ELR (cell line): ENCODE measurements around the gene PIK3CB.
A peak's percentile ranks its signal among the peaks of the same experiment; 100 is the strongest.
"Not testable (repeated sequence)": the region's sequence is repeated elsewhere in the genome, so short reads cannot be mapped to it uniquely, and the experiment has no call there.

ENCODE experiments used
- DNase-seq: peaks from one replicate; pipeline ENCODE4 v3.0.0-alpha.2; 2015; ENCODE audit warnings: low read depth

Gene PIK3CB

DNA sequence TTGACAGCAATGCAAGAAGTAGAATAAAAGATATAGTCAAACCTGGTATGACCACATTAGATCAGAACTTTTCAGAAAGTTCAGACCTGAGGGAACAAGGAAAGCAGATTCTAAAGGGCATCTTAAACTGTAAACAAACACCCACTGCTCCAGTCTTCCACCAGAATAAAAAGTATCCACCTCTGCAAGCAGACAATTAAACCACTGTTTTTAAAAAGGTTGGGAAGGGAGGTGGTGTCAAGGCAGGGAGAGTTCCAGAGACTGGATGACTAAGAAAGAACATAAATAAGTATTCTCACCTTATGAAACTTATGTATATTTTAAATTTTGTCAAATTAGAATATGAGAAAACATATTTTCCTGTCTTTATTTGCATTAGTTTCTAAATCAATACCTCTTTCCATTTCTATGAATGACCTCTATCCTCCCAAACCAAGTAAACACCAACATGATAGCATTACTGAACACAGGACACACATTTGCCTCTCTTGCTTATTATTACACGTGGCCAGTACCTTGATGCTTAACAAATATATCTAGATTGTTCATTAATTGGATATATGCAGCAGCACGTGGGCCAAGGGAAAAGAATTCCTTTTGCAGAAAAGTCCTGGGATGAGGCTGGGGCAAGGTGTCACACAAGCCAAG, 31.6 kb downstream of the PIK3CB start:
- DNase-seq = no peak

DNA sequence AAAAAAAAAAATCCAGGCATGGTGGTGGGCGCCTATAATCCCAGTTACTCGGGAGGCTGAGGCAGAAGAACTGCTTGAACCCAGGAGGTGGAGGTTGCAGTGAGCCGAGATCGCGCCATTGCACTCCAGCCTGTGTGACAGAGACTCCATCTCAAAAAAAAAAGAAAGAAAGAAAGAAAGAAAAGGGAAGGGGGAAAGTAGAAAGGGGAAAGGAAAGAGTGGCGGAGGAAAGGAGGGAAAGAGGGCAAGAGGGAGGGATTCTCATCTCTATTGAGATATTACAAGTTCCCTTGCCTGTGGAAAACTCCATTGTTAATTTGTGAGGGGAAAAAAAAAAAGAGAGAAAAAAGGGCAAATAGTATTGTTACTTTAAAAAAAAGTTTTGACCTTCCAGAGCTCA, 32.5 kb downstream of the PIK3CB start:
- not testable (repeated sequence) for DNase-seq

DNA sequence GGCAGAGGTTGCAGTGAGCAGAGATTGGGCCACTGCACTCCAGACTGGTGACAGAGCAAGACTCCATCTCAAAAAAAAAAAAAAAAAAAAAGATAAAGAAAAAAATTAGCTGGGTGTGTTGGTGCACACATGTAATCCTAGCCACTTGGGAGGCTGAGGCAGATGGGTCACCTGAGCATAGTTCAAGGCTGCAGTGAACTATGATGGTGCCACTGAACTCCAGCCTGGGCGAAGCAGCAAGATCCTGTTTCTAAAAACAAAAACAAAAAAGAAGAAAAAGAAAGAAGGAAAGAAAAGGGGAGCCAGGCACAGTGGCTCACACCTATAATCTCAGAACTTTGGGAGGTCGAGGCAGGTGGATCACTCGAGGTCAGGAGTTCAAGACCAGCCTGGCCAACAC, 32.9 kb downstream of the PIK3CB start:
- DNase-seq = no peak

DNA sequence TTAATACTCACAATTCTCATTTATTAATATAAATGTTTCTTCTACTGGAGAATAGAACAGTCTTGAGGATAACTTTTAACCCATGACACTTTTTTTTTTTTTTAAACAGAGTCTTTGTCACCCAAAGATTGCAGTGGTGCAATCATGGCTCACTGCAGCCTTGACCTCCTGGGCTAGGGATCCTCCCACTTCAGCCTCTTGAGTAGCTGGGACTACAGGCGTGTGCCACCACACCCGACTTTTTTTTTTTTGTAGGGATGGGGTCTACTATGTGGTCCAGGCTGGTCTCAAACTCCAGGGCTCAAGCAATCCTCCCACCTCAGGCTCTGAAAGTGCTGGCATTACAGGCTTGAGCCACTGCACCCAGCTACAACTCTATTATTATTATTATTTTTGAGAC, 34.5 kb downstream of the PIK3CB start:
- DNase-seq = no peak

DNA sequence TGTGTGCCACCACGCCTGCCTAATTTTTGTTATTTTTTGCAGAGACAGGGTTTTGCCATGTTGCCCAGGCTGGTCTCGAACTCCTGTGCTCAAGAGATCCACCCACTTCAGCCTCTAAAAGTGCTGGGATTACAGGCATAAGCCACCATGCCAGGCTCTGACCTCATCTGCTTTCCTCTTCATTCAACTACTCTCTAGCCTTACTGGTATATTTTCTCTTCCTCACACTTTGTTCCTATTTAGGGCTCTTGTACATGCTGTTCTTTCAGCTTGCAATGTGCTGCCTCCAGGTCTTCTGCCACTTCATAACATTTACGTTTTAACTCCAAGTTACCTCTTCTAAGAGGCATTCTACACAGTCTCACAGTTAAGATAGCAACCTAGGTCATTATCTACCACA, 34.9 kb downstream of the PIK3CB start:
- no peak for DNase-seq

DNA sequence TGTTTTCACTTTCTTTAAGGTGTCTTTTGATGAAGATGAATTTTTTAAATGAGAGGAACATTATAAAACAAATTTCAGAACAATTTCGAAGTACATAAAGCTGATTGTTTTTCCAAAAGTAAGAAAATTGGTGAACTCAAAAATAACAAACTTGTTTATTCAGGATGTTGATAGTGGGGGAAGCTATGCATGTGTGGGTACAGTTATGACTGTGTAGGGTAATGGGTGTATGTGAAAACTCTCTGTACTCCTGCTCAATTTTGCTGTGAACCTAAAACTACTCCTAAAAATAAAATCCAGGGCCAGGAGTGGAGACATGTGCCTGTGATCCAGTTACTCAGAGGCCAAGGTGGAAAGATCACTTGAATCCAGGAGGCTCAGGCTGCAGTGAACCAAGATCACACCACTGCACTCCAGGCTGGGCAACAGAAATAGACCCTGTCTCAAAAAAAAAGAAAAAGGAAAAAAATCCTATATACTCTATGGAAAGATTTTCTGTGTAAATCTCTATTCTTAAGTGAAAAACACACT, 37.2 kb downstream of the PIK3CB start:
- no peak for DNase-seq

DNA sequence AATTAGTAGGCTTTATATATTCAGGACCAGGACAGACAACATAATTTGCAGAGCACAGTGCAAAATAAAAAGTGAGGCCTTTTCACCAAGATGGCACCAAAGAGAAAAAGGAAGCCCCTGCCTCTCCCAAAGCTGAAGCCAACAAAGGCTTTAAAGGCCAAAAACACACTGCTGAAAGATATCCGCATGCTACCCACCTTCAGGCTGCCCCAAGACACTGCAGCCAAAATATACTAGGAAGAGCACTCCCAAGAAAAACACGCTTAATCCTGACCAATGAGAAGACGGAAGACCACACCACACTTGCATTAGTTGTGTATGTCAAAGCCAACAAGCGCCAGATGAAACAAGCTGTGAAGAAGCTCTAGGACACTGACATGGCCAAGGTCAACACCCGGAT, 38.0 kb downstream of the PIK3CB start:
- DNase-seq = no peak

DNA sequence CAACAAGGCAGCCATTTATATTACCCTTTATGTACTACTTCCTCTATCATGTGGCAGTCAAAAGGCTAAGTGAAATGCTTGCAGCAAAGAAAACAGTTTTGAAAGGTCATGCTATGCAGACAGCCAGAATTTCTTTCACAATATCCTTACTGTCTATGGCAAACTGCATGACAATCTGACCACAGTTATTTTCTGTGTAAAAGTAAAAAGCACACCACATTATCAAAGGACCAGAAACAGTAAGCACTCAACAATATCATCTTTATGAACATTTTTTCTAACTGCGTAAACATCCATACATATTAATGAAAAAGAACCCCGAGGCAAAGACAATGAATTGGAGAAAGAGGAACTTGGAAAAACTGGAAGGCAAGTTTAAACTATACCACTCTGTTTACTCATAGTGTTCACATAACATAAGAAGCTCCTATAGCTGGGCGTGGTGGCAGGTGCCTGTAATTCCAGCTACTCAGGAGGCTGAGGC, 47.9 kb downstream of the PIK3CB start:
- no peak for DNase-seq

DNA sequence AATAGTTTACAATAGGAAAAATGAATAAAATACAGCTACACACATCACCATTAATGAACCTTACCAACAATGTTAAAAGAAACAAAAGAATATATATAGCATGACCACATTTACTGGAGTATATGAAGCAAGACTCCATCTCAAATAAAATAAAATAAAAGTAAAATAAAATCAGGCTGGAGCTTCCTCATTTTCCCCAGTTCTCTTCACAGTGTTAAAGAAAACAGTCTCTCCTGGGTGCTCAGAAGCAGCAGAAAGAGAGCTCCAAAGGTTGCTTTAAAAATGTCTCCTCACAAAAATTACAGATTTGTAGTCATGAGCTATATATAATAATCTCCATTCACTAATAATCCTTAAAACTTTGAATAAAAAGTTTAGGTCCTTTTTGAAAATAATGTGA, 48.8 kb downstream of the PIK3CB start:
- no peak for DNase-seq

DNA sequence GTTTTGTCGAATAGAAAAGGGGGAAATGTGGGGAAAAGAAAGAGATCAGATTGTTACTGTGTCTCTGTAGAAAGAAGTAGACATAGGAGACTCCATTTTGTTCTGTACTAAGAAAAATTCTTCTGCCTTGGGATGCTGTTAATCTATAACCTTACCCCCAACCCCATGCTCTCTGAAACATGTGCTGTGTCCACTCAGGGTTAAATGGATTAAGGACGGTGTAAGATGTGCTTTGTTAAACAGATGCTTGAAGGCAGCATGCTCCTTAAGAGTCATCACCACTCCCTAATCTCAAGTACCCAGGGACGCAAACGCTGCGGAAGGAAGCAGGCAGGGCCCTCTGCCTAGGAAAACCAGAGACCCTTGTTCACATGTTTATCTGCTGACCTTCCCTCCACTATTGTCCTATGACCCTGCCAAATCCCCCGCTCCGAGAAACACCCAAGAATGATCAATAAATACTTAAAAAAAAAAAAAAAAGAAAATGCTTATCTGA, 49.3 kb downstream of the PIK3CB start:
- not testable (repeated sequence) for DNase-seq

DNA sequence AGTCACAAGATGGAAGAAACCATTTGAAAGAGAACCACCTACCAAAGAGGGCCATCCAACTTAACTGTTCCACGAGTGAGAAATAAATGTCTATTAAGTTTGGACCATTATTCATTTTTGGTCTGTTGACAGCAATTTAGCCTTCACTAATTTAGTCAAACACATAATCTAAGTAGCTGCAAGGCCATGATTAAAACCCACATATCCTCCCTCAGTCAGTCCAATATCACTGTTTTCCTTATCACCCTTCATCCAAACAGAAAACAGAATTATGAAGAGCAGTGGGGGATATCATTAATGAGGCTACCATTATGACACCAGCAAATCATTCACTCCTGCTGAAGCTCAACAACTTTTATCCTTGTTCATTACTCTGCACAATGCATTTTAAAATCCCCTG, 52.0 kb downstream of the PIK3CB start:
- DNase-seq = no peak

DNA sequence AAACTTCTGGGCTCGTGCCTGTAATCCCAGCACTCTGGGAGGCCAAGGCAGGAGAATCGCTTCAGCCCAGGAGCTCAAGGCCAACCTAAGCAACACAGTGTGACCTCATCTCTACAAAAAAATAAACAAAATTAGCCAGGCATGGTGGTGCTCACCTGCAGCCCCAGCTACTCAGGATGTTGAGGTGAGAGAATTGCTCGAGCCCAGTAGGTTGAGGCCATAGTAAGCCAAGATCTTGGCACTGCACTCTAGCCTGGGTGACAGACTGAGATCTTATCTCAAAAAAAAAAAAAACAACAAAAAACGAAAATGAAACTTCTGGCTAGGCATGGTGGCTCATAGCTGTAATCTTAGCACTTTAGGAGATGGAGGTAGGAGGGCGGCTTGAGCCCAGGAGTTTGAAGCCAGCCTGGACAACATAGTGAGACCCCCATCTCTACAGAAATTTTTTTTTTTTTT, 53.7 kb downstream of the PIK3CB start:
- no peak for DNase-seq

DNA sequence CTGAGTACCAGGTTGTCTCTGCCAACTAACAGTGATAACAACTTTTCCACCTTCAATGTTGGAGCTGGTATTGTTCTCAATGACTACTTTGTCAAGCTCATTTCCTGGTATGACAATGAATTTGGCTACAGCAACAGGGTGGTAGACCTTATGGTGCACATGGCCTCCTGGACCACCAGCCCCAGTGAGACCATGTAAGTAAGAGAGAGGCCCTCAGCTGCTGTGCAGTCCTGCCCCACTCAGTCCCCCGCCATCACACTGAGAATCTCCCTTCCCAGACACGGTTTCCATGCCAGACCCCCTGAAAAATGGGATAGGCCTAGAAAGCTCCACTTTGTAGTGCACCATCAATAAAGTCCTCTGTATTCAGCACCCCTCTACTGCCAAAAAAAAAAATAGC, 56.1 kb downstream of the PIK3CB start:
- DNase-seq = no peak

DNA sequence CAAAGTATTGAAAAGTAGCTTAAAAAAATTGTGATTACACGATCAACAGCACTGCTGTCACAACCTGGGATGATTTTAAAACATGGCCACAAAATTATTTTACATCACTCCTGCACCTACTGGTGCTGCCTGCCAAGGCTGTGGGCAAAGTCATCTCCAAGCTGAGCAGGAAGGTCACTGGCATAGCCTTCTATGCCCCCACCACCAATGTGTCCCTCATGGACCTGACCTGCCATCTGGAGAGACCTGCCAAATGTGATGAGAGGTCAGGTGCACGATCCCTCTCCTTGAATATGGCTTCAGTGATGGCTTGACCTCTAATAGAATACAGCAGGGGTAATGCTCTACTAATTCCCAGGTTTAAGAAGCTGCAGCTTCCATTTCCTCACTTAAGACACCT, 57.8 kb downstream of the PIK3CB start:
- DNase-seq = no peak

DNA sequence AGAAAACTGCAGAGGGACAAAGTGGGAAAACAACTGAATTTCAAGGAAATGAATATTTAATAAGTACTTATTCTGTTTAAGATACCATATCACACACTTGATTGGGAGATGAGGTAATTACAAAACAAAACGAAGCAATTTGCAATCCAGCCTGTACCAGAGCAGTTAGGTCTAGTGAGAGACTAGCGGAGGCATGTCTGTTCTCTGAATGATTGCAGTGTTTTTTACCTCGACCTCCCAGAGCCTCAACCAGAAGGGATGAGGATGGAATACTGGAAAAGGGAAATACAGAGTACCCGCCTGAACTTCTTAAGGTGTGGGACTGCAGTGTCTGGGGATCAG, 59.5 kb downstream of the PIK3CB start:
- no peak for DNase-seq

DNA sequence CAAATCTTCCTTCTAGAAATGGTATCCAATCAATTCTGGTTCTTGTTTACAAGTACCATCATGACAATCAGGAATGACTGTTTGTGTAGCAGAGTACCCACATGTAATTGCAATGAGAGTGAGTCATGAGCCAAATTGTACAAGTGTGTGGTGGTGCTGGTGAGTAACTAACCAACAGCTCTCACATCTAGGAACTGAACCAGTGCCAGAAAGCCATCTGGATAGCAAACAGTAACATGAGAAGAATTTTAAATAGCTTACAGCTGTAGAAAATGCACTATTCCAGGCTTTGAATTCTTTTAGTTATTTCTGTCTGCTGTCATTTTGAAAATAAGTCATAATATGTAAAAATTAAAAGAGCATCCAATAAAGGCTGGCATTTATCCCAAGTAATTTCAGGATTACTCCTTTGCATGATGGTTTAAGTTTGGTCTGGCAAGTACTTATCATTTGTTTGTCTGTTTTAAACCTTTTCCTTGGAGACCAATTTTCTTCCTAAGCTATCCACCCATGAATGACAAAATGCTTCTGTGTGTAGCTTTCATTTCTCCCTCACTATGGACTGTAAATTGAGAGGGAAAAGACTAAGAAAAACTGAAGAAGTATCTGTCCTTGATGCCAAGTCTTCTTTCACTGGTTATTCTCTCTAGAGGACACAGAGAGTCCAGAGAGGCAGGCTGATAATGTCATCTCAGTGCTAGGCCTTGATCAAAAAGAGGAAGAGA, 60.0 kb downstream of the PIK3CB start:
- peak; percentile 99 for DNase-seq

DNA sequence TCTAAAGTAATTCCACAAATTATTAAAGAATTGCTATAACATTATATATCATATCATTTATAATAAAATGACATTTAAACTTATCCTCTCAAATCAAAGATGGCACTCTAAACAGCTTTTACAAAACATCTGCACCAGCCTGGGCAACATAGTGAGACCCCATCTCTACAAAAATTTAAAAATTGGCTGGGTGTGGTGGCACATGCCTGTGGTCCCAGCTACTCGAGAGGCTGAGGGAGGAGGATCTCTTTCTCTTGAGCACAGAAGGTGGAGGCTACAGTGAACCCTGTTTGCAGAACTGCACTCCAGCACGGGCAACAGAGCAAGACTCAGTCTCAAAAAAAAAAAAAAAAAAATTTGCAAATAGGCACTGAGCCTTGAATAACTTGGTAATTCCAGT, 63.1 kb downstream of the PIK3CB start:
- no peak for DNase-seq

DNA sequence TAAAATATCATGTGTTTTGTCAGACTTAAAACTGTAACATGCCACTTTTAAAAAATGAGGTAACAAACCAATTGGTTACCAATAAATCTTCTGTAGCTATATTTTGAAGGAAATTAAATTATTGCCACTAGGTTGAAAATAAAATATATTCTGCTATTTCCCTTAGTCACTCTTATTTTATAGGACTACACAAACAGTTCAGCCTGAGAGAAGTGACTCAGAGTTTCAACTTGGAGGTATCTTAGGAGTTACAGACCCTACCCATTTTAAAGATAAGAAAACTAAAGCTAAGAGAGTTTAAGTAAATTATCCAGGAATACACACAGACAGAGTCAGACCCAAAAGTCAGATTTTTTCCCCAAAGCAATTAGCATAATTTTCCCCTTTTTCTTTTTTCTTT, 65.1 kb downstream of the PIK3CB start:
- peak; percentile 28 for DNase-seq

DNA sequence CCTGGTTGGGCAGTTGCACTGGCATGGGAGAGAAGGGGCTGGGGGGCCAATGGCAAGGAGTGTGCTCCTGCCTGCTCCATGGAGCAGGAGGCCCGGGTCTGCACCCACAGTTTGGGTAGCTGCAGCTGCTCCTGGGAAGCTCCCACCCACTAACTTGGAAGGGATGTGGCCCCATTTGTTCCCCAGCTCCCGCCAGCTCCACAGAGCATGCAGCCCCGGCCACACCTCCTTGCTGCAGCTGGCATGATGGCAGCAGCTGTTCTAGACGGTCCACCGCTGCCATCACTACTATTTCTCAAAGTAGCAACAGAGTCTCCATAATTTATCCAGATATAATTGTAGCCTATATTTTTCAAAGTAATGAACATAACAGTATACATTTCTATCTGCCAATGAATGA, 65.8 kb downstream of the PIK3CB start:
- no peak for DNase-seq

DNA sequence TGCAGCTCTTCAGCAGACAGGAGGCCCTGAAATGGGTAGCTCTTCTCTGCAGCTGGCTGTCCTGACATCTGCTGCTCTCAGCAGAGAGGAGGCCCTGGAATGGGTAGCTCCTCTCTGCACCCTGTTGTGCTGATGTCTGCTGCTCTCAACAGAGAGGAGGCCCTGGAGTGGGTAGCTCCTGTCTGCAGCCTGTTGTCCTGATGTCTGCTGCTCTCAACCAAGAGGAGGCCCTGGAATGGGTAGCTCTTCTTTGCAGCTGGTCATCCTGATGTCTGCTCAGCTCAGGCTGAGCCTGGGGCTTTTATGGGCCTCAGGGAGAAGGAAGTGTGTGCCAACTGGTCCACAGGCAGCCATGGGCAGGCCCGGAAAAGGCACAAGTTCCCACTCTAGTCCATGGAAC, 66.6 kb downstream of the PIK3CB start:
- DNase-seq = no peak

DNA sequence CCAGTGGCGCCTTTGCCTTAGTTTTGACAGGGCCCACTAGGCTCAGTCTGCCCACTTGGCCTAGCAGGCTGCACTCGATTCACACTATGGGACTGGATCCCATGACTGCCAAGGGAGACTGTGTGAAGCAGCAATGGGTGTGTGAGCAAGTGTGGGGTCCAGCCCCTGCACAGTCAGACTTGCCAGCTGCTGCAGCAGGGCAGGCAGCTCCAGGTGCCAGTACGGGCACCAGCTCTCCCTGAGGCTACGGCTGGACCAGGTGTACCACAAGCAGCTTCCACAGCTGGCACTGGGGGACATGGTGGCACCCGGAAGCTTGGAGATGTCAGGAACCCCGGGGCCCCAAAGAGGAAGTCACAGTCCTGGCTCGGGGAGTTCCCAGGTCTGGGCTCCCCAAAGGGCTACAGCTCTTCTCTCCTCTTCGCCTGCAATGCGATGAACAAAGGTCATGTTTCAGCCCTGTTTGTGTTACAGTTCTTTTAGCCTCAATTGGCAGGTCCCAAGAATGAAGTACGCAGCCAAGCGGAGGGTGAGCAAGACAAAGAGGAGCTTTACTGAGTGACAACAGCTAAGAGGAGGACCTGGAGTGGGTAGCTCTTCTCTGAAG, 67.1 kb downstream of the PIK3CB start:
- DNase-seq = no peak

DNA sequence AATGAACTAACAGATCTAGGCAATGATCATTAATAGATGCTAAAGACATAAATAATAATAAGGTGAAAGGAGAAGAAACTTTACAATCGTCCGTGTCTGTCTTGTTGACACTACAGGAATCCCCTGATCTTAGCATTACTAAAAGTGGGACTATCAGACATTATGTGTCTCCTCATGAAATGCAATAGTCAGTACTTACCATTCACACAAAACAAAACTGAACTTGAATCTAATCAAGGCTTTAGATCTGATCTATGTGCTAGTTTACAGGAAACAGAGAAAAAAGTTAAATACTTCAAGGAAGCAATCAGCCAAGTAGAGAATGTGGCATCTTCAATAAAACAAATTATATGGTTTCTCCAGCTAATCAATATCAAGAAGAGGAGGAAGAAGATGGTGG, 73.7 kb downstream of the PIK3CB start:
- DNase-seq = no peak

DNA sequence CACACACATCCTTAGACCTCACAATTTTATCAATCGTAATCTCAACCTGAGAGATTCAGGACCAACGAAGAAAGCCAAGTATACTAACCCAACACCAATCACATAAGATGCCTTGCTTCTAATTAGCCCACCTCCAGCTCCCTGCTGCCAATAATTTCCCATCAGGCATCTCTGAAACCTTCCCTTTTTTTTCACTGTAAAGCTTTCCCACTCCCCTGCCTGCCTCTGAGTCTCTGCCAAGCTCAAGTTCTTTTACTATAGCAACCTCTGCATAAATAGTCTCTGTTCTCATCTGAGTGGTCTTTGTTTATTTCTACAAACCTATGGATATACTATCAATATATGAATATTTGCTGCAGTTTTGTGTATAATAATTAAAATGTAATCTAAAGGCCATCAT, 86.5 kb downstream of the PIK3CB start:
- DNase-seq = no peak
